22Rv1 (cell line): ENCODE measurements around the gene NOXRED1.
"Not testable (repeated sequence)": the region's sequence is repeated elsewhere in the genome, so short reads cannot be mapped to it uniquely, and the experiment has no call there.

Experiments
- H3K27ac ChIP-seq: fragments of 450-650 bp; 2 replicates; pipeline ENCODE4 v1.5.1; 2017
- ZFX ChIP-seq: fragments of 450-650 bp; IDR thresholded peaks from 2 replicates; pipeline ENCODE4 v1.6.1; 2017; ENCODE audit warnings: antibody characterized with exemption, borderline replicate concordance
- TF ChIP-seq, protein P1 (sequence below): fragments of 450-650 bp; IDR thresholded peaks from 2 replicates; pipeline ENCODE4 v1.5.1; 2017; ENCODE audit warnings: mild to moderate bottlenecking

Gene NOXRED1

DNA sequence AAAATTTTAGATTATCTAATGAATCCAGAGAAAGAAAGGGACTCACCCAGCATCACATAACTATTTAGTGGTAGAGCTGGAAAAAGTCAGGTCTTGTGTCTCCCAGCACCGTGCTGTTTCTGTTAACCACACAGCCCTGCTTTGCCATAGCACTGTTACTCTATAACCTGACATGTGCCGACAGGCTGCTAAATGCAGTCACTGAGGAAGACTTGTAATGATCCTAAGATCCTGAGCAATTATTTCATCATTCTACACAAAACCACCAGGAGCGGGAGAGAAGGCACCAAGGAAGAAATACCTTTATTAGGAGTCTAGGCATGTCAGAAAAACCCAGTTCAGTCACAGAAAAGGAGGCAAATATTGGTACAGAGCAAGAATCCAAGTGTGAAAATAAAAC is 3.1 kb upstream of the NOXRED1 start:
- TF ChIP-seq, protein P1, sequence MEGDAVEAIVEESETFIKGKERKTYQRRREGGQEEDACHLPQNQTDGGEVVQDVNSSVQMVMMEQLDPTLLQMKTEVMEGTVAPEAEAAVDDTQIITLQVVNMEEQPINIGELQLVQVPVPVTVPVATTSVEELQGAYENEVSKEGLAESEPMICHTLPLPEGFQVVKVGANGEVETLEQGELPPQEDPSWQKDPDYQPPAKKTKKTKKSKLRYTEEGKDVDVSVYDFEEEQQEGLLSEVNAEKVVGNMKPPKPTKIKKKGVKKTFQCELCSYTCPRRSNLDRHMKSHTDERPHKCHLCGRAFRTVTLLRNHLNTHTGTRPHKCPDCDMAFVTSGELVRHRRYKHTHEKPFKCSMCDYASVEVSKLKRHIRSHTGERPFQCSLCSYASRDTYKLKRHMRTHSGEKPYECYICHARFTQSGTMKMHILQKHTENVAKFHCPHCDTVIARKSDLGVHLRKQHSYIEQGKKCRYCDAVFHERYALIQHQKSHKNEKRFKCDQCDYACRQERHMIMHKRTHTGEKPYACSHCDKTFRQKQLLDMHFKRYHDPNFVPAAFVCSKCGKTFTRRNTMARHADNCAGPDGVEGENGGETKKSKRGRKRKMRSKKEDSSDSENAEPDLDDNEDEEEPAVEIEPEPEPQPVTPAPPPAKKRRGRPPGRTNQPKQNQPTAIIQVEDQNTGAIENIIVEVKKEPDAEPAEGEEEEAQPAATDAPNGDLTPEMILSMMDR: no peak
- no peak for TF ChIP-seq ZFX
- H3K27ac ChIP-seq: no peak overlapping the region

DNA sequence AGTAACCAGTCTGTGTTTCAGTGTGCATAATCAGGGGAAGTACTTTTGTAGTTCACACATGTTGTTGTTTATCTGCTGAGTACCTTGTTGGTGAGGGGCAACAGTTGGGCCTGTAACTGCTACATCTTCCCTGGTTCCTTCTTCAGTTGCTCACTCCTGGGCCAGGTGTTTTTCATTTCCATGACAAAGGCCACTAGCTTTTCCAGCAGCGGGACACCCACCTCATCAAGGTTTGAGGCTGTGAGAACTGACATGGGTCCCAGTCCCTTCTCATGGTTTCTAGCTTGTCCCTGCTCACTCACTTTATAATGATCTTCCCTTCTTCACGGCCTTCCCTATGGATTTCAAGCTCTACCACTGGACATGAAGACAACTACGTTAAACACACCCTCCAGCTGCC is 1.5 kb upstream of the NOXRED1 start:
- TF ChIP-seq, protein P1: no peak
- no peak for TF ChIP-seq ZFX
- H3K27ac ChIP-seq: no peak overlapping the region

DNA sequence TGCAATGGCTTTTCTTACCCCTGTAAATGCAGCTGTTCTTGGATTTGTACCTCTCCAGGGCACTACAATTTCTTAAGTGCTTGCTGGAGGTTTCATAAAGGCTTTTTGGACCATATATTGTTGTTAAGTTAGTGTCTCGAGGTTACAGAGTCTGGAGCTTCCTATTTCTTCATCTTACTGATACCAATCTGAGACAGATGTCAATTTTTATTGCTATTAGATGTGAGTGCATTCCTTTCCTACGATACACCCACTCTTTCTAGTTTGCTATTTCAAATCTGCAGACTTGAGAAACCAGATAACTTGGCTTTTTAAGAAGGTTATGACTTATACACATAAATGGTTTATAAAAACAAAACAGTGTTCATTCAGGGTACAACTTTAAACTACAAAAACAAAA is 2.1 kb downstream of the NOXRED1 start:
- TF ChIP-seq, protein P1: no peak
- TF ChIP-seq ZFX: no peak
- no peak overlapping the region for H3K27ac ChIP-seq

DNA sequence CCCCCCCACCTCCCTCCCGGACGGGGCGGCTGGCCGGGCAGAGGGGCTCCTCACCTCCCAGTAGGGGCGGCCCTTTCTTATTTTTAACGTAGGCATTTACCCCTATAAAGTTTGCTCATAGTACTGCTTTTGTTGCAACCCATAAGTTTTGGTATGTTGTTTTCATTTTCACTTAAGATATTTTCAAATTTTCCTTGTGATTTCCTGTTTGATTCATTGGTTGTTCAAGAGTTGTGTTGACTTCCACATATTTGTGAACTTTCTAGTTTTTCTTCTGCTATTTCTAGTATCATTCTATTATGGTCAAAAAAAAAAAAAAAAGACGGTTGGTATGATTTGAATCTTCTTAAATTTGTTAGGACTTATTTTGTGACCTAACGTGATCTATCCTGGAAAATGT is 6.5 kb downstream of the NOXRED1 start:
- H3K27ac ChIP-seq: no peak overlapping the region
- no peak for TF ChIP-seq ZFX
- TF ChIP-seq, protein P1: no peak

DNA sequence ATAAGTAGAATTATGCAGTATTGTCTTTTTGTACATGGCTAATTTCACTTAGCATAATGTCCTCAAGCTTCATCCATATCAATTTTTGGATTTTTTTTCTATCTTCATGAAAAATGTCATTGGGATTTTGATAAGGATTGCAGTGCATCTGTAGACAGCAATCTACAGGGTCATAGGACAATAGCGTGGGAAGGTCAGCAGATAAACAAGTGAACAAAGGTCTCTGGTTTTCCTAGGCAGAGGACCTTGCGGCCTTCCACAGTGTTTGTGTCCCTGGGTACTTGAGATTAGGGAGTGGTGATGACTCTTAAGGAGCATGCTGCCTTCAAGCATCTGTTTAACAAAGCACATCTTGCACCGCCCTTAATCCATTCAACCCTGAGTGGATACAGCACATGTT is 7.2 kb downstream of the NOXRED1 start:
- not testable (repeated sequence) for H3K27ac ChIP-seq

DNA sequence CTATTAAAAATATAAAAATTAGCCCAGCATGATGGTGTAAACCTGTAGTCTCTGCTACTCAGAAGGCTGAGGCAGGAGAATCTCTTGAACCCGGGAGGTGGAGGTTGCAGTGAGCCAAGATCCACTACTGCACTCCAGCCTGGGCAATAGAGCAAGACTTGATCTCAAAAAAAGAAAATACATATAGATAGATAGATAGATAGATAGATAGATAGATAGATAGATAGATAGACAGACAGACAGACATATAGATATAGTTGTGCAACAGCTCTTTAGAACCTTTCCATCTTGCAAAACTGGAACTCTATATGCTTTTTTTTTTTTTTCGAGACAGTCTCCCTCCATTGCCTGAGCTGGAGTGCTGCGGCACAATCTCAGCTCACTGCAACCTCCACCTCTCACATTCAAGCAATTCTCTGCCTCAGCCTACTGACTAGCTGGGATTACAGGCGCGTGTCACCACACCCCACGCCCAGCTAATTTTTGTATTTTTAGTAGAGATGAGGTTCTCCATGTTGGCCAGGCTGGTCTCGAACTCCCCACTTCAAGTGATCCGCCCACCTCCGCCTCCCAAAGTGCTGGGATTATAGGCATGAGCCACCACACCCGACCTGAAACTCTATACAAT is 7.8 kb downstream of the NOXRED1 start:
- H3K27ac ChIP-seq: not testable (repeated sequence)

DNA sequence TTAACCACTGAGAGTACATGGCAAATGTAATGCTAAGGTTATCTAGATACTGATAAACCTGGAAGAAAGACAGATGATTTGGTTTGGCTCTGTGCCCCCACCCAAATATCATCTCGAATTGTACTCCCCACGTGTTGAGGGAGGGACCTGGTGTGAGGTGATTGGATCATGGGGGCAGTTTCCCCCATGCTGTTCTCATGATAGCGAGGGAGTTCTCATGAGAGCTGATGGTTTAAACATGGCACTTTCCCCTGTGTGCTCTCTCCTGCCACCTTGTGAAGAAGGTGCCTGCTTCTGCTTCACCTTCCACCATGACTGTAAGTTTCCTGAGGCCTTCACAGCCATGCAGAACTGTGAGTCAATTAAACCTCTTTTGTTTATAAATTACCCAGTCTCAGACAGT is 14.2 kb downstream of the NOXRED1 start:
- TF ChIP-seq, protein P1: peak; percentile 62
- TF ChIP-seq ZFX: no peak
- H3K27ac ChIP-seq: no peak overlapping the region

DNA sequence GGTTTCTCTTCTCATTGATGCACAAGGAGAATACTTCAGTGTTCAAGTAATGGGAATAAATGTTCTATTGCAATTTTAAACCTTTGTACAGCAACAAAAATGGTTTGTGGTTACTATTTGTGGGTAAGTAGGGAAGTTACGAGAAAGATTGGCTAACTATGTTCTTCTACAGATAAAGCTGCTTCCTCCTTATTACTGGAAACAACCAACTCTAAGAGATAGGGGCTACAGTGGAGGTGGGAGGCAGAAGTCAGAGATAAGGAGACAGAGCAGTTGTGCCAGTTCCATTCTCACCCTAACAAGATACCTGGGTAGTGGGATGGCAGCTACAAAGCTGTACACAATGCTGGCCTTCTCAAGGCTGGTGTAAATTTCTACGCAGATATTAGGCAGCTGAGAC is 16.2 kb downstream of the NOXRED1 start:
- no peak overlapping the region for H3K27ac ChIP-seq
- TF ChIP-seq, protein P1: no peak
- TF ChIP-seq ZFX: no peak
